Astrocyte of the spinal cord (primary cell): Measurements from ENCODE around the gene ULBP2.
"Not testable (repeated sequence)": the region's sequence is repeated elsewhere in the genome, so short reads cannot be mapped to it uniquely, and the experiment has no call there.

Experiments used
- DNase-seq: peaks from one replicate; pipeline ENCODE4 v3.0.0; 2011; ENCODE audit warnings: low read depth, low spot score
- H3K4me3 ChIP-seq: 2 replicates; pipeline ENCODE4 v1.5.1; 2011; ENCODE audit warnings: low read depth, mild to moderate bottlenecking, low read length, moderate library complexity
- CTCF ChIP-seq: IDR thresholded peaks from 2 replicates; pipeline ENCODE4 v1.5.1; 2012; ENCODE audit warnings: low read depth, mild to moderate bottlenecking, low read length, inconsistent platforms
- in situ Hi-C: cut with HindIII; loops from 2 replicates; pipeline ENCODE4 v1.10.0; 2017; ENCODE audit warnings: low sequenced_read_pairs

The ULBP2 gene

GRCh38 chr6:149985481-149985937 lies 43.7 kb downstream of the ULBP2 start:
- in situ Hi-C loops = no loop called here
- H3K4me3 ChIP-seq = no peak overlapping the region
- DNase-seq = no peak
- TF ChIP-seq CTCF = no peak

DNA sequence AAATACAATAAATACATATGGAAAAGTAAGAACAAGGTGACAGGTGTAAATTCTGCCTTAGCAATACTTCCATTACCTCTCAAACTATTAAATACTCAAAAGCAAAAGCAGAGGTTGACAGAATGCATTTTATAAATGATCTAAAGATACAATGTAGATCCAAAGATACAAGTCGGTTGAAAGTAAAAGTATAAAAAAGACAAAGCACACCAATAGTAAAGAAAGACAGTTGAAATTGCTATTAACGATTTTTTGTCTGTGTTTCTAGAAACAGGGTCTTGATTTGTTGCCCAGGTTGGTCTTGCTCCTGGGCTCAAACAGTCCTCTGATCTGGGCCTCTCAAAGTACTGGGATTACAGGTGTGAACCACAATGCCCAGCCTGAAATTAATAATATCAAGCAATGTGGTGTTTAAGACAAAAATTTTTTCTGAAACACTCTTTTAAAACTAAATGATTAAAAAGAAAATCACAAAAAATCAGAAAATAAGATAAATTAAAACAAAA lies 45.8 kb downstream of the ULBP2 start:
- TF ChIP-seq CTCF = no peak
- no peak overlapping the region for H3K4me3 ChIP-seq
- no peak for DNase-seq
- in situ Hi-C loops = no loop called here

DNA sequence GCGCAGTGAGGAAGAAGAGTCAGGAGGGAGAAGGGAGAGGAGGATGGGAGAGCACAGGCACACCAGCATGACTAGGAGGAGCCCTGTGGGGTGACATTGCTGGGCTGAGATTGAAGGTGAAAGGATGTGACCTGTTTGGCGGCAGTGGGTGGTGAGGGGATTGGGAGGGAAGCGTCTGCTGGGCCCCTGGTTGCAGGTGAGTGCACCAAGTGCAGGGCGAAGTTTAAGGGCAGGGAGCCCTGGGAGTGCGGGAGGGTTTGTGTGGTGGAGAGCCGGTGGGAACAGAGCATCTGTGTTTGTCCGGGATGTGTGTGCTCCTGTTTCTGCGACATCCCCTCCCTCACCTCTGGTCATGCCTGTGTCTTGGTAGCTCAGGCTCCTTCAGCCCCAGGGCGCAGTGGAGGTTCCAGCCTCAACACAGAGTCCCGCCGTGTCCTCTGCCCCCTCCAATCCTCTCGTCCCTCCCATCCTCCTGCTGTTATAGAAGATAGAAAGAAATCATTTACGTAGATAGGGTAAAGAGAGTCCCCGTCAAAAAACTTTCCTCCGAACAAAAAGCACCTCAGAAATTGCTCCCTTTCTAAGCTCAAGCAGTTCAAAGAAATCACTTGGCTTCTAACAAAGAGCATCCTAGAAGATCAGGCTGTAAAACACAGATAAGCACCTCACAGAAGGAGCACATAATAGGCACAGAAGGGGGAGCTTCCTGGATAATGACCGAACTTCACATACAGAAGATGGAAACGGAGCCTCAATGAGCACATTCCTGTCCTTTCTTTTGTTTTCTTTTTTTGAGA lies 46.9 kb downstream of the ULBP2 start:
- no peak for TF ChIP-seq CTCF
- in situ Hi-C loops = no loop called here
- DNase-seq = no peak
- H3K4me3 ChIP-seq = no peak overlapping the region

- in situ Hi-C loops = no loop called here
- DNase-seq = no peak
- no peak overlapping the region for H3K4me3 ChIP-seq
- TF ChIP-seq CTCF = no peak
These were observed 48.4 kb downstream of the ULBP2 start for GRCh38 chr6:149990212-149990660.

GRCh38 chr6:149990661-149991471 lies 49.1 kb downstream of the ULBP2 start:
- TF ChIP-seq CTCF = no peak
- no peak overlapping the region for H3K4me3 ChIP-seq
- no peak for DNase-seq
- in situ Hi-C loops = no loop called here

GRCh38 chr6:149991472-149991795 lies 49.6 kb downstream of the ULBP2 start:
- in situ Hi-C loops, DNase-seq, H3K4me3 ChIP-seq: not testable (repeated sequence)

DNA sequence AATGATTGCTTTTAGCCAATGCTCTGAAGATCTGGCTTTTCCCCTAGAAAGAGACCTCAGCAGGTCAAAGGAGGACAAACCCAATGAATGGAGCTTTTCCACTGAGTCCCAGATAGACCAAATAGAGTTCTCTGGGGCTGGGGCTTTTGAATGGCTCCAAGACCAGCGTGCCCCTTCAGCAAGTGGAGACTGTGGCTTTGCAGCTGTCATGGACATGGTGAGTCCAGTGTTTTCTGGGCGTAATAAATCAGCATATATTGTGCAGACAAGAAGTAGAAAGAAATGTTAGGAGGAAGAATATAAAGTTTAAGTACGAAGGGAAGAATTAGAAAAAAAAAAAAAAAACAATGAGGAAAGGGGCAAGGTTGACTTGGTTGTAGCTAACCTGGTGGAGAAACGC lies 50.0 kb downstream of the ULBP2 start:
- in situ Hi-C loops = no loop called here
- DNase-seq = no peak

More for the DNA sequence above, 50.0 kb downstream of the ULBP2 start:
- no peak overlapping the region for H3K4me3 ChIP-seq
- no peak for TF ChIP-seq CTCF
